Measurements from ENCODE around the gene ZNRF1.
A peak's percentile ranks its signal among the peaks of the same experiment; 100 is the strongest.

ZNRF1 gene

DNA sequence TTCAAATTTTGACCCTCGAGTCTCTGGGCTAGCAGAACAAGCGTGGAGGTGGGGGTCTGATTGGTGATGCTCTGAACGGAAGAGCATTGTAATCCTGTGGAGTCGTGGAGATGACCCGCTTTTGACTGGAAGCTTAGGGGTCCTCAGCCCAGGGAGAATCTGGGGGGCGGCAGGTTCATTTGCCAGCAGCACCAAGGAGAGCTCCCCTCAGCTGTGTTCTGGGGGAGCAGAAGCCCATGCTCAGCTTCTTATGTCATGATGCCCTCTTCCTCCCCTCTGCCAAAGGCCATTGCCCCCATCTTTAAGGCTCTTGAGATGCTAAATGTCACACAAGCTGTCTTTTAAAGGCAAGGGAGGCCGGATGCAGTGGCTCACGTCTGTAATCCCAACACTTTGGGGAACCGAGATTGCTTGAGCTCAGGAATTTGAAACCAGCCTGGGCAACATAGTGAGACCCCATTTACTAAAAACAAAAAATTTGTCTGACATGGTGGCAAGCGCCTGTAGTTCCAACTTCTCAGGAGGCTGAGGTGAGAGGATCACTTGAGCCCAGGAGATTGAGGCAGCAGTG lies 98.5 kb downstream of the ZNRF1 start:
- Histone ChIP-seq H2BK120ac (ENCODE audit: insufficient read depth, low read length, poor library complexity) (no peak overlapping the region), H3K23ac (ENCODE audit: low read length) (no peak overlapping the region), H3K14ac (ENCODE audit: low read length) (peak overlapping the region; percentile 9), H4K8ac (ENCODE audit: low read depth, low read length) (no peak overlapping the region), H3K9ac (ENCODE audit: low read length) (no peak overlapping the region), H3K27ac (ENCODE audit: low read depth, low read length) (peak overlapping the region; percentile 41), H2BK5ac (ENCODE audit: low read depth, low read length, poor library complexity) (peak overlapping the region; percentile 21), H3K79me2 (ENCODE audit: control insufficient read depth, insufficient read depth, low read length, poor library complexity) (peaks cover 9% of the 10 kb centered on the region), H3K18ac (ENCODE audit: low read length) (peak overlapping the region; percentile 9), H3K4me3 (ENCODE audit: low read depth, low read length) (no peak overlapping the region), H2AK5ac (ENCODE audit: low read length) (no peak overlapping the region), H3K9me3 (ENCODE audit: insufficient read depth, low read depth, low read length) (no peaks in the 10 kb centered on the region), H4K91ac (ENCODE audit: low read depth, low read length) (peak overlapping the region; percentile 72), H3K4me2 (ENCODE audit: low read length) (no peak overlapping the region), H2AFZ (ENCODE audit: insufficient read depth, low read length, poor library complexity) (no peak overlapping the region), H3K36me3 (ENCODE audit: control insufficient read depth in 1 of 2, insufficient read depth in 2 of 2, low read length in 2 of 2) (peaks cover 10 to 14% of the 10 kb centered on the region in 2 experiments), H4K12ac (ENCODE audit: low read depth, low read length) (no peak overlapping the region), H2BK12ac (ENCODE audit: low read length) (peak overlapping the region; percentile 23), H3K79me1 (ENCODE audit: low read length) (peaks cover 18% of the 10 kb centered on the region), H3K4me1 (ENCODE audit: control insufficient read depth in 1 of 2, insufficient read depth in 2 of 2, low read length in 2 of 2) (peaks cover 36 to 53% of the 10 kb centered on the region in 2 experiments), H3K27me3 (ENCODE audit: insufficient read depth, low read length) (no peaks in the 10 kb centered on the region), H3K4ac (ENCODE audit: low read depth, low read length) (peak overlapping the region; percentile 2)
- no CpG with 5 or more reads among the region's 10 CpGs for WGBS (ENCODE audit: extremely low coverage, insufficient coverage, insufficient read length)
- DNase-seq: no peak

DNA sequence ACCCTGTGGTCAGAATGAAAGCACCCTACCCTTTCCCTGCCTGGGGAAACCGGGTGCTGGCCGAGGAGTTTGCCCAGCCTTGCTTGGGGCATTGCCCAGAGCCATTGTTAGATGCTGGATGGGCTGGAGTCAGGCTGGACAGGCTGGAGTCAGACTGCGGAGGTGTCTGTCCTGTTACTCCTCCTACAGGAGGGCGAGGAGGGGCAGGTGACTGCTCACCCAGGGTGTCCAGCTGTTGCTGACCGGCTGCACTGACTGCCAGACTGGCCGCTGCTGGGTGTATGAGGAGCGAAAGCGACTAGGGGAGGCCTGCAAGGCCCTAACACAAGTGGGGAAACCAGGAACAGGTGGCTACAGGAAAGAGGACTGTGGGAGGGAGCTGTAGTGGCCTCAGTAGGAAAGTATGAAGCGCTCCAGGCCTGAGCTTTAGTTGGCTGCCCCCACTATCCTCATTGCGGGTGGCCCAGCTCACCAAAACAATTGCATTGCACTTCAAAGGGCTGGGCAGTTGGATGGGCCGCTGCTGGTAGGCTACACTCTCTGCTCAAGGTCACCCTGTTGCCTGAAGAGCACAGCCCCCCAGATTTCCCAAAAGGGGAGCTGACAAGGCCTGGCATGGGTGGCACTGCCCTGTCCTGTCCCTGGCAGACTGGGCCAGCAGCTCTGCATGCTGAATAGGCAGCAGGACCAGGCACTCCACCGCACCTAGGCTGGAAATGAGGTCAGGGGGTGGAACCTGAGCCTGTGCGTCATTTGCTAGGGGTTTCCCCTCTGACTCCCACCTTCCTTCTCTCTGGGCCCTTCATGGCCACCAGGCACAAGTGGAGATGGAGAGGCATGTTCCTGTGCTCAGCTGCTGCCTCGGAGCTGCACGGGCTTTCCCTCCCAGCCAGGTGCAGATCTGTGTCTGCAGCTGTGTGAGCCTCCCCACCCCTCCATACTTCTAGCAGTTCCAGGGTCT lies 99.4 kb downstream of the ZNRF1 start:
- peaks cover 6% of the 10 kb centered on the region for H3K79me2 ChIP-seq (ENCODE audit: control insufficient read depth, insufficient read depth, low read length, poor library complexity)

GRCh38 chr16:75099075-75099667 lies 100.3 kb downstream of the ZNRF1 start:
- DNase-seq: no peak
- H2AFZ ChIP-seq (ENCODE audit: insufficient read depth, low read length, poor library complexity): no peak overlapping the region
- H3K27me3 ChIP-seq (ENCODE audit: insufficient read depth, low read length): no peaks in the 10 kb centered on the region
- H3K4me3 ChIP-seq (ENCODE audit: low read depth, low read length): no peak overlapping the region
- no peak overlapping the region for H4K91ac ChIP-seq (ENCODE audit: low read depth, low read length)
- peaks cover 6 to 14% of the 10 kb centered on the region in 2 experiments for H3K36me3 ChIP-seq (ENCODE audit: control insufficient read depth in 1 of 2, insufficient read depth in 2 of 2, low read length in 2 of 2)
- H2AK5ac ChIP-seq (ENCODE audit: low read length): no peak overlapping the region
- peaks cover 14% of the 10 kb centered on the region for H3K79me1 ChIP-seq (ENCODE audit: low read length)
- H3K27ac ChIP-seq (ENCODE audit: low read depth, low read length): no peak overlapping the region
- no peak overlapping the region for H4K8ac ChIP-seq (ENCODE audit: low read depth, low read length)
- no peak overlapping the region for H2BK5ac ChIP-seq (ENCODE audit: low read depth, low read length, poor library complexity)
- no peak overlapping the region for H2BK120ac ChIP-seq (ENCODE audit: insufficient read depth, low read length, poor library complexity)
- H4K12ac ChIP-seq (ENCODE audit: low read depth, low read length): no peak overlapping the region
- H3K18ac ChIP-seq (ENCODE audit: low read length): no peak overlapping the region
- no peak overlapping the region for H3K4me2 ChIP-seq (ENCODE audit: low read length)
- peaks cover 36 to 49% of the 10 kb centered on the region in 2 experiments for H3K4me1 ChIP-seq (ENCODE audit: control insufficient read depth in 1 of 2, insufficient read depth in 2 of 2, low read length in 2 of 2)
- no peak overlapping the region for H2BK12ac ChIP-seq (ENCODE audit: low read length)
- no peak overlapping the region for H3K23ac ChIP-seq (ENCODE audit: low read length)
- H3K9ac ChIP-seq (ENCODE audit: low read length): no peak overlapping the region
- no CpG with 5 or more reads among the region's 8 CpGs for WGBS (ENCODE audit: extremely low coverage, insufficient coverage, insufficient read length)
- H3K9me3 ChIP-seq (ENCODE audit: insufficient read depth, low read depth, low read length): no peaks in the 10 kb centered on the region
- H3K79me2 ChIP-seq (ENCODE audit: control insufficient read depth, insufficient read depth, low read length, poor library complexity): peaks cover 6% of the 10 kb centered on the region
- H3K14ac ChIP-seq (ENCODE audit: low read length): no peak overlapping the region
- H3K4ac ChIP-seq (ENCODE audit: low read depth, low read length): no peak overlapping the region

More for the DNA sequence above, 99.4 kb downstream of the ZNRF1 start:
- H3K4me1 ChIP-seq (ENCODE audit: control insufficient read depth in 1 of 2, insufficient read depth in 2 of 2, low read length in 2 of 2): peaks cover 36 to 53% of the 10 kb centered on the region in 2 experiments
- WGBS (ENCODE audit: extremely low coverage, insufficient coverage, insufficient read length): no CpG with 5 or more reads among the region's 15 CpGs
- H3K79me1 ChIP-seq (ENCODE audit: low read length): peaks cover 17% of the 10 kb centered on the region
- H2BK12ac ChIP-seq (ENCODE audit: low read length): no peak overlapping the region
- H3K36me3 ChIP-seq (ENCODE audit: control insufficient read depth in 1 of 2, insufficient read depth in 2 of 2, low read length in 2 of 2): peaks cover 10 to 14% of the 10 kb centered on the region in 2 experiments
- H3K4me3 ChIP-seq (ENCODE audit: low read depth, low read length): no peak overlapping the region
- H3K9me3 ChIP-seq (ENCODE audit: insufficient read depth, low read depth, low read length): no peaks in the 10 kb centered on the region
- H3K4ac ChIP-seq (ENCODE audit: low read depth, low read length): no peak overlapping the region
- H2BK5ac ChIP-seq (ENCODE audit: low read depth, low read length, poor library complexity): no peak overlapping the region
- H3K18ac ChIP-seq (ENCODE audit: low read length): peak overlapping the region; percentile 27
- H3K27me3 ChIP-seq (ENCODE audit: insufficient read depth, low read length): no peaks in the 10 kb centered on the region
- H4K8ac ChIP-seq (ENCODE audit: low read depth, low read length): no peak overlapping the region
- no peak overlapping the region for H2BK120ac ChIP-seq (ENCODE audit: insufficient read depth, low read length, poor library complexity)
- no peak overlapping the region for H4K91ac ChIP-seq (ENCODE audit: low read depth, low read length)
- no peak overlapping the region for H2AFZ ChIP-seq (ENCODE audit: insufficient read depth, low read length, poor library complexity)
- H3K27ac ChIP-seq (ENCODE audit: low read depth, low read length): no peak overlapping the region
- no peak overlapping the region for H4K12ac ChIP-seq (ENCODE audit: low read depth, low read length)
- peak in 1 of 2 donors; percentile 40 for DNase-seq
- no peak overlapping the region for H3K9ac ChIP-seq (ENCODE audit: low read length)
- no peak overlapping the region for H2AK5ac ChIP-seq (ENCODE audit: low read length)
- H3K23ac ChIP-seq (ENCODE audit: low read length): no peak overlapping the region
- H3K4me2 ChIP-seq (ENCODE audit: low read length): no peak overlapping the region
- no peak overlapping the region for H3K14ac ChIP-seq (ENCODE audit: low read length)

GRCh38 chr16:75099738-75100602 lies 101.1 kb downstream of the ZNRF1 start:
- no peak overlapping the region for H2AFZ ChIP-seq (ENCODE audit: insufficient read depth, low read length, poor library complexity)
- H2AK5ac ChIP-seq (ENCODE audit: low read length): no peak overlapping the region
- no CpG with 5 or more reads among the region's 16 CpGs for WGBS (ENCODE audit: extremely low coverage, insufficient coverage, insufficient read length)
- H3K23ac ChIP-seq (ENCODE audit: low read length): no peak overlapping the region
- no peak overlapping the region for H4K12ac ChIP-seq (ENCODE audit: low read depth, low read length)
- H3K9me3 ChIP-seq (ENCODE audit: insufficient read depth, low read depth, low read length): no peaks in the 10 kb centered on the region
- no peaks in the 10 kb centered on the region for H3K27me3 ChIP-seq (ENCODE audit: insufficient read depth, low read length)
- H2BK12ac ChIP-seq (ENCODE audit: low read length): no peak overlapping the region
- H3K4ac ChIP-seq (ENCODE audit: low read depth, low read length): no peak overlapping the region
- peaks cover 11 to 12% of the 10 kb centered on the region in 2 experiments for H3K36me3 ChIP-seq (ENCODE audit: control insufficient read depth in 1 of 2, insufficient read depth in 2 of 2, low read length in 2 of 2)
- H3K4me3 ChIP-seq (ENCODE audit: low read depth, low read length): peak overlapping the region; percentile 3
- peak overlapping the region; percentile 26 for H3K18ac ChIP-seq (ENCODE audit: low read length)
- peak overlapping the region; percentile 12 for H3K9ac ChIP-seq (ENCODE audit: low read length)
- no peak overlapping the region for H3K4me2 ChIP-seq (ENCODE audit: low read length)
- peaks cover 6% of the 10 kb centered on the region for H3K79me2 ChIP-seq (ENCODE audit: control insufficient read depth, insufficient read depth, low read length, poor library complexity)
- no peak overlapping the region for H2BK120ac ChIP-seq (ENCODE audit: insufficient read depth, low read length, poor library complexity)
- peaks cover 14% of the 10 kb centered on the region for H3K79me1 ChIP-seq (ENCODE audit: low read length)
- H3K4me1 ChIP-seq (ENCODE audit: control insufficient read depth in 1 of 2, insufficient read depth in 2 of 2, low read length in 2 of 2): peaks cover 37 to 47% of the 10 kb centered on the region in 2 experiments
- no peak overlapping the region for H4K91ac ChIP-seq (ENCODE audit: low read depth, low read length)
- no peak for DNase-seq
- no peak overlapping the region for H3K14ac ChIP-seq (ENCODE audit: low read length)
- no peak overlapping the region for H4K8ac ChIP-seq (ENCODE audit: low read depth, low read length)
- H3K27ac ChIP-seq (ENCODE audit: low read depth, low read length): no peak overlapping the region
- H2BK5ac ChIP-seq (ENCODE audit: low read depth, low read length, poor library complexity): no peak overlapping the region
